Measurements from ENCODE around the gene NBAS. TPM values are rescaled to one million over a fixed set of nuclear protein-coding genes. Genes with fewer than 3 reads are reported as not detected.

NBAS gene
- total and polyA plus RNA-seq, 2 of the 13 experiments (the other 11 are each of a cell fraction or from before 2014, with no cell fraction given), result 33.6 to 58.7 TPM

DNA sequence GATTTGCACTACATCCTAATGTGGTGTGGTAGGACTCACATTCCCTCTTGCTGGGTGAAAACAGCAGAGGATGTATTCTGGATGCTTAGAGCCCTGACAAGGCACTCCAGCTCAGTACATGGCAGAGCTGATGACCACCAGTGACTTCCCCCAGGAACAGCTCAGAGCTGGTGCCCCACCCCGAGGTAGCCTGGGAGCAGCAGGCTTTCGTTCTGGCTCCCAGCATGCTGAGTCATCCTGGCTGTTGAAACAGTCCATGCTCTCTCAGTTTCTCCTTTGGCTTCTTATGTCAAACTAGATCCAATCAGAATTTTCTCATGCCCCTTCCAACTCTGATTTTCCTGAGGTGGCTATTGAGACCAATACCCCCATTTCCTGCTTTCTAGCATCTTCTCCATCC is 438.2 kb downstream of the NBAS start:
- Histone ChIP-seq H3K9ac (ENCODE audit: insufficient read depth, low read depth, low read length) (no peak overlapping the region), H3K27ac (ENCODE audit: extremely low read length, insufficient read depth, low read length) (no peak overlapping the region), H3K9me3 (ENCODE audit: low read length) (no peaks in the 10 kb centered on the region), H3K27me3 (ENCODE audit: control insufficient read depth in 1 of 2, insufficient read depth in 2 of 2, low read length in 2 of 2) (peaks cover 0 to 25% of the 10 kb centered on the region in 2 experiments; a peak in 2 of 5 replicates), H4K20me1 (ENCODE audit: insufficient read depth, low read length) (no peaks in the 10 kb centered on the region), H3K36me3 (replicated peaks in 1 of 2; ENCODE audit: control insufficient read depth in 1 of 2, insufficient read depth in 2 of 2, low read length in 2 of 2) (no peaks in the 10 kb centered on the region), H2AFZ (ENCODE audit: low read length) (no peak overlapping the region), H3K4me2 (ENCODE audit: low read depth, low read length) (no peak overlapping the region), H3K79me2 (ENCODE audit: insufficient read depth, low read length) (no peaks in the 10 kb centered on the region), H3K4me3 (replicated peaks in 1 of 3; ENCODE audit: insufficient read depth in 1 of 3, low read depth in 2 of 3, low read length in 3 of 3) (no peak overlapping the region), H3K4me1 (ENCODE audit: insufficient read depth, low read length) (no peaks in the 10 kb centered on the region)
- FAIRE-seq, result no peak
- in situ Hi-C loops (cut with HindIII; ENCODE audit: extremely low pct_ligation_motif_present, low pct_unique_long_range_greater_than_20kb), result no loop called here
- ChIA-PET POLR2A (no interaction called here), CTCF (ENCODE audit: low intra/inter-chr PET ratio, low total read pairs) (no interaction called here)
- DNase-seq (ENCODE audit: low spot score), result no peak
- WGBS (ENCODE audit: low lambda C conversion rate), result 17% methylated on average over 1 of the region's 2 CpGs
- TF ChIP-seq, protein P1, sequence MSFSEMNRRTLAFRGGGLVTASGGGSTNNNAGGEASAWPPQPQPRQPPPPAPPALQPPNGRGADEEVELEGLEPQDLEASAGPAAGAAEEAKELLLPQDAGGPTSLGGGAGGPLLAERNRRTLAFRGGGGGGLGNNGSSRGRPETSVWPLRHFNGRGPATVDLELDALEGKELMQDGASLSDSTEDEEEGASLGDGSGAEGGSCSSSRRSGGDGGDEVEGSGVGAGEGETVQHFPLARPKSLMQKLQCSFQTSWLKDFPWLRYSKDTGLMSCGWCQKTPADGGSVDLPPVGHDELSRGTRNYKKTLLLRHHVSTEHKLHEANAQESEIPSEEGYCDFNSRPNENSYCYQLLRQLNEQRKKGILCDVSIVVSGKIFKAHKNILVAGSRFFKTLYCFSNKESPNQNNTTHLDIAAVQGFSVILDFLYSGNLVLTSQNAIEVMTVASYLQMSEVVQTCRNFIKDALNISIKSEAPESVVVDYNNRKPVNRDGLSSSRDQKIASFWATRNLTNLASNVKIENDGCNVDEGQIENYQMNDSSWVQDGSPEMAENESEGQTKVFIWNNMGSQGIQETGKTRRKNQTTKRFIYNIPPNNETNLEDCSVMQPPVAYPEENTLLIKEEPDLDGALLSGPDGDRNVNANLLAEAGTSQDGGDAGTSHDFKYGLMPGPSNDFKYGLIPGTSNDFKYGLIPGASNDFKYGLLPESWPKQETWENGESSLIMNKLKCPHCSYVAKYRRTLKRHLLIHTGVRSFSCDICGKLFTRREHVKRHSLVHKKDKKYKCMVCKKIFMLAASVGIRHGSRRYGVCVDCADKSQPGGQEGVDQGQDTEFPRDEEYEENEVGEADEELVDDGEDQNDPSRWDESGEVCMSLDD (CRISPR knock-in tag; IDR thresholded peaks at IDR 0.05; ENCODE audit: borderline replicate concordance), result no peak
- TF ChIP-seq HNRNPUL1 (IDR thresholded peaks at IDR 0.05; ENCODE audit: low read depth, low read length), result no peak
- TF ChIP-seq HDAC2 (CRISPR knock-in tag; IDR thresholded peaks at IDR 0.05), result no peak
- no peak for TF ChIP-seq ZNF782 (CRISPR knock-in tag; IDR thresholded peaks at IDR 0.05; ENCODE audit: borderline replicate concordance)
- peak; percentile 52 for TF ChIP-seq FOSL2 (CRISPR knock-in tag; IDR thresholded peaks at IDR 0.05)
- TF ChIP-seq KDM5A (IDR thresholded peaks at IDR 0.05; ENCODE audit: borderline replicate concordance, low read length), result no peak
- TF ChIP-seq NFE2L2 (IDR thresholded peaks at IDR 0.05; ENCODE audit: low read length), result peak; percentile 65
- 0 out of 4 replicates have a peak, but pooled peaks of 1 of the 2 experiments have one; percentile 8 for TF ChIP-seq MAFK (conservative IDR thresholded peaks at IDR 0.05 in 1 of 2, IDR thresholded peaks at IDR 0.05 in 1 of 2; ENCODE audit: low read length in 2 of 2)
- TF ChIP-seq, protein P2, sequence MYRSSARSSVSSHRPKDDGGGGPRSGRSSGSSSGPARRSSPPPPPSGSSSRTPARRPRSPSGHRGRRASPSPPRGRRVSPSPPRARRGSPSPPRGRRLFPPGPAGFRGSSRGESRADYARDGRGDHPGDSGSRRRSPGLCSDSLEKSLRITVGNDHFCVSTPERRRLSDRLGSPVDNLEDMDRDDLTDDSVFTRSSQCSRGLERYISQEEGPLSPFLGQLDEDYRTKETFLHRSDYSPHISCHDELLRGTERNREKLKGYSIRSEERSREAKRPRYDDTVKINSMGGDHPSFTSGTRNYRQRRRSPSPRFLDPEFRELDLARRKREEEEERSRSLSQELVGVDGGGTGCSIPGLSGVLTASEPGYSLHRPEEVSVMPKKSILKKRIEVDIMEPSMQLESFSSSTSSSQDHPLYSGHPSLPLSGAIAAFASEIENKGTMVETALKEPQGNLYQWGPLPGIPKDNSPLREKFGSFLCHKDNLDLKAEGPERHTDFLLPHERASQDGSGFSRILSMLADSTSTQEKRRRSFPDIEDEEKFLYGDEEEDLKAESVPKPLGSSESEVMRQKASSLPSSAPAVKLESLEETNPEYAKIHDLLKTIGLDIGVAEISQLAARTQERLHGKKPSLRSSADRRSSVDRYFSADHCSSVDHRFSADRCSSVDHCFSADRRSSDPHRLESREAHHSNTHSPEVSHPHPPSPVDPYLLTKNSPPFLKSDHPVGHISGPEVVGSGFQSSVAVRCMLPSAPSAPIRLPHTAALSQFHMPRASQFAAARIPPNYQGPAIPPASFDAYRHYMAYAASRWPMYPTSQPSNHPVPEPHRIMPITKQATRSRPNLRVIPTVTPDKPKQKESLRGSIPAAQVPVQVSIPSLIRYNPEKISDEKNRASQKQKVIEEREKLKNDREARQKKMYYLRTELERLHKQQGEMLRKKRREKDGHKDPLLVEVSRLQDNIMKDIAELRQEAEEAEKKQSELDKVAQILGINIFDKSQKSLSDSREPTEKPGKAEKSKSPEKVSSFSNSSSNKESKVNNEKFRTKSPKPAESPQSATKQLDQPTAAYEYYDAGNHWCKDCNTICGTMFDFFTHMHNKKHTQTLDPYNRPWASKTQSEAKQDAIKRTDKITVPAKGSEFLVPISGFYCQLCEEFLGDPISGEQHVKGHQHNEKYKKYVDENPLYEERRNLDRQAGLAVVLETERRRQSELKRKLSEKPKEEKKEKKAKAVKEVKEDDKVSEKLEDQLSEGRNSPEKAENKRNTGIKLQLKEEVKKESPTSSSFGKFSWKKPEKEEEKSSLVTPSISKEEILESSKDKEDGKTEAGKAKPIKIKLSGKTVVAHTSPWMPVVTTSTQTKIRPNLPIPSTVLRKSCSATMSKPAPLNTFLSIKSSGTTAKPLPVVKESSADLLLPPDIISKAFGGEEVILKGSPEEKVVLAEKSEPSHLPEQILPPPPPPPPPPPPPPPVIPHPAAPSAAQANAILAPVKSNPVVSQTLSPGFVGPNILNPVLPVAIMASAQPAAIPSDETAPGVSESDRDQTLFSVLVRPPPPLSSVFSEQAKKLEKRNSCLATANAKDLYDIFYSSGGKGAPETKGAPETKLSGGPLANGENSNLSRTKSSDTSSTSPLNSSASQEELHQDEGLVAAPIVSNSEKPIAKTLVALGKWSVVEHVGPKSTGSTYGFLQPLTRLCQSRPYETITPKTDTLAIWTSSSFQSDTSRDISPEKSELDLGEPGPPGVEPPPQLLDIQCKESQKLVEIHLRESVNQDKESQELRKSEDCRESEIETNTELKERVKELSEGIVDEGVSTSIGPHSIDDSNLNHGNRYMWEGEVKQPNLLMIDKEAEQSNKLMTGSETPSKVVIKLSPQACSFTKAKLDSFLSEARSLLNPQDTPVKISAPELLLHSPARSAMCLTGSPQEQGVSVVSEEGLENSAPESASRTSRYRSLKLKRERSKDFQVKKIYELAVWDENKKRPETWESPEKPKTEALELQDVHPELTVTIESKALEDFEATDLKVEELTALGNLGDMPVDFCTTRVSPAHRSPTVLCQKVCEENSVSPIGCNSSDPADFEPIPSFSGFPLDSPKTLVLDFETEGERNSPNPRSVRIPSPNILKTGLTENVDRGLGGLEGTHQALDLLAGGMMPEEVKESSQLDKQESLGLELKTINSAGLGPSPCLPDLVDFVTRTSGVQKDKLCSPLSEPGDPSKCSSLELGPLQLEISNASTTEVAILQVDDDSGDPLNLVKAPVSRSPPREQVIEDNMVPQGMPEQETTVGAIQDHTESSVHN (CRISPR knock-in tag; IDR thresholded peaks at IDR 0.05), result no peak
- TF ChIP-seq POGZ (CRISPR knock-in tag; IDR thresholded peaks at IDR 0.05), result no peak
- TF ChIP-seq ELF1 (CRISPR knock-in tag; IDR thresholded peaks at IDR 0.05), result no peak
- TF ChIP-seq NFE2 (CRISPR knock-in tag; IDR thresholded peaks at IDR 0.05), result peak; percentile 27; the same call in 1 of the 2 replicates
- peak; percentile 23; the same call in 2 of the 3 replicates for ATAC-seq
- no TSS peak for BruUV-seq (replicated peaks)
- intact Hi-C loops (cut with micrococcal nuclease; ENCODE audit: unreplicated experiment), result no loop called here

All from HepG2 (cell line).